Measurements from ENCODE around the gene HRH1.

Gene HRH1

DNA sequence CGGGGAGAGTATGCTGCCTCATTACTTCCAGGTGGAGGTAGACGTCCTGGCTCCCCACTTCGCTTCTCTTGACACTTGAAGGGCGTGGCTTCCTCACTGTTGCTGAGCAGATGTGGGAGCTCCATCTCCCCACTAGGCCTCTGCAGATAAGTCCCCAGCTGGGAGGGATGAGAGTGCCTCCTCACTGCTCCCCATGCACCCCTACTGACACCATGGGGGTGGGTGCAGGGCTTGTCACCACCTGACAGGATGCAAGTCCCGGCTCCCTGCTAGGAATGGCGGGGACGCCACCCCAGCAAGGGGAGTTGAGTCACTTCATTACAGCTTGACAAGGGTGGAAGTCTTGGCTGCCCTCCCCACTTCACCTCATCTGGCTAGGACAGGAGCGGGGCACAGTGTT lies 81.1 kb downstream of the HRH1 start:
- no peak for DNase-seq (ENCODE audit: low read depth)
- H3K4me3 ChIP-seq (ENCODE audit: control insufficient read depth, low read depth, low read length): no peak overlapping the region
- TF ChIP-seq, protein P1, sequence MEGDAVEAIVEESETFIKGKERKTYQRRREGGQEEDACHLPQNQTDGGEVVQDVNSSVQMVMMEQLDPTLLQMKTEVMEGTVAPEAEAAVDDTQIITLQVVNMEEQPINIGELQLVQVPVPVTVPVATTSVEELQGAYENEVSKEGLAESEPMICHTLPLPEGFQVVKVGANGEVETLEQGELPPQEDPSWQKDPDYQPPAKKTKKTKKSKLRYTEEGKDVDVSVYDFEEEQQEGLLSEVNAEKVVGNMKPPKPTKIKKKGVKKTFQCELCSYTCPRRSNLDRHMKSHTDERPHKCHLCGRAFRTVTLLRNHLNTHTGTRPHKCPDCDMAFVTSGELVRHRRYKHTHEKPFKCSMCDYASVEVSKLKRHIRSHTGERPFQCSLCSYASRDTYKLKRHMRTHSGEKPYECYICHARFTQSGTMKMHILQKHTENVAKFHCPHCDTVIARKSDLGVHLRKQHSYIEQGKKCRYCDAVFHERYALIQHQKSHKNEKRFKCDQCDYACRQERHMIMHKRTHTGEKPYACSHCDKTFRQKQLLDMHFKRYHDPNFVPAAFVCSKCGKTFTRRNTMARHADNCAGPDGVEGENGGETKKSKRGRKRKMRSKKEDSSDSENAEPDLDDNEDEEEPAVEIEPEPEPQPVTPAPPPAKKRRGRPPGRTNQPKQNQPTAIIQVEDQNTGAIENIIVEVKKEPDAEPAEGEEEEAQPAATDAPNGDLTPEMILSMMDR (IDR thresholded peaks at IDR 0.05; ENCODE audit: control insufficient read depth, insufficient read depth, low read depth, low read length, missing control alignments): no peak

DNA sequence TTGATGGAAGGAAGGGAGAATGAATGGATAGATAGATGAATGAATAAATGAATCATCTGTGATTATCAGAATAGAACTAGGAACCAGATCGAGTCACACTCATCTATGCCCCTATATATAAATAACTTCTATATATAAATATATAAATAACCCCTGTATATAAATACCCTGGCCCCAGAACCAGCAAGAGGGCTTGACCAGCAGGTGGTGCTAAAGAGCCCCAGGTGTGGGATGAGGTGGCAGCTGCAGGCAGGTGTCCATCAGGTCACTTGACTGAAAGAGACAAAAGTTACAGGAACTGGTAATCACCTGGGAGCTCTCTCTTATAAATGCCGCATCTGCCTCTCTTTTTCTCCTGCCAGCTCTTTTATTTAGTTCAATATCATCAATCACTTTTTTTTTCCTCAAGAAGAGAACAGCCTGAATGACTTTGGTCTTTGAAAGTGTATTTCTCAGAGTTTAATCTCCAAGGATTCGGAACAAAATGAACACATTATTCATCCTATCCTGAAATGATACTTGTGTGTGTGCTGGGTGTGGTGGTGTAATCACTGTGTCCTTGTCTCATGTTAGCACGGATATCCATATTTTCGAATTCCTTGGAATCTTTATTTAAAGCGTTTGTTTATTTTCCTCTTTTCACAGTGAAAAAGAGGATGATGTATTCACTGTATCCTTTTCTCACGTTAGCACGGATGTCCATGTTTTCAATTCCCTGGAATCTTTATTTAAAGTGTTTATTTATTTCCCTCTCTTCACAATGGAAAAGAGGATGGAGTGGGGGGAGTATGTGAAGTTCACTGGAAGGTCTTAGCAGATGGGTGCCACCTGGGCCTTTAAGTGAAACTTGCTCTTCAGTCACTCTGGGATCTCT lies 82.5 kb downstream of the HRH1 start:
- DNase-seq (ENCODE audit: low read depth): no peak
- TF ChIP-seq, protein P1 (IDR thresholded peaks at IDR 0.05; ENCODE audit: control insufficient read depth, insufficient read depth, low read depth, low read length, missing control alignments): peak; percentile 71
- no peak overlapping the region for H3K4me3 ChIP-seq (ENCODE audit: control insufficient read depth, low read depth, low read length)

DNA sequence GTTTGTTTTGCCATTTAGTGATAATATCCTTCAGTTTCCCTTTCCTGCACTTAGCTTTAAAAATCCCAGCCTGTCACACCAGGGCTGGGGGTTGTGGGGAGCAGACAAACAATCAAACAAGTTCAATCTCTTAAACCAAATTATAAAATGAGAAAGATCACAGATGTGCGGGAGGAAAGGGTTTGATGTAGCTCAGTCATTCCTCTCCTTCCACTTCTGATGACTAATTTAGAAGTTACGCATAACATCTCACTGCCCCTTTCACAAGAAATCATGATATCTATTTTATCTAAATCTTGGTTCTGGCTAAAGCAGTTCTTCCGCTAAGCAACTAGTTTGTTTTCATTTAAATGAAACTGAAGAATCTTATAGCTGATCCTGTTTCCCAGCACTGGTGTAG lies 83.8 kb downstream of the HRH1 start:
- DNase-seq (ENCODE audit: low read depth): peak; percentile 86
- TF ChIP-seq, protein P1 (IDR thresholded peaks at IDR 0.05; ENCODE audit: control insufficient read depth, insufficient read depth, low read depth, low read length, missing control alignments): no peak
- H3K4me3 ChIP-seq (ENCODE audit: control insufficient read depth, low read depth, low read length): no peak overlapping the region

DNA sequence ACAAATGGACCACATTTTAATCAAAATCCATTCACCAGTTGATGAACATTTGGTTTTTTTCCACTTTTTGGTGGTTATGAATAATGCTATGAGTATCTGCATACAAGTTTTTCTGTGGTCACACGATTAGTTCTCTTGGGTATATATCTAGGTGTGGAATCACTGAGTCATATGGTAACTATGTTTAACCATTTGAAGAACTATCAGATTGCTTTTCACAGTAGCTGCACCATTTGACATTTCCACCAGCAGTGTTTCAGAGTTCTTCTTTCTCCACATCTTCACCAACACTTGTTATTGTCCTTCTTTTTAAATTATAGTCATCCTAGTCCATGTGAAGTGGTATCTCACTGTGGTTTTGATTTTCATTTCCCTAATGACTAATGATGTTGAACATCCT lies 84.6 kb downstream of the HRH1 start:
- TF ChIP-seq, protein P1 (IDR thresholded peaks at IDR 0.05; ENCODE audit: control insufficient read depth, insufficient read depth, low read depth, low read length, missing control alignments): no peak
- no peak overlapping the region for H3K4me3 ChIP-seq (ENCODE audit: control insufficient read depth, low read depth, low read length)
- peak; percentile 83 for DNase-seq (ENCODE audit: low read depth)

DNA sequence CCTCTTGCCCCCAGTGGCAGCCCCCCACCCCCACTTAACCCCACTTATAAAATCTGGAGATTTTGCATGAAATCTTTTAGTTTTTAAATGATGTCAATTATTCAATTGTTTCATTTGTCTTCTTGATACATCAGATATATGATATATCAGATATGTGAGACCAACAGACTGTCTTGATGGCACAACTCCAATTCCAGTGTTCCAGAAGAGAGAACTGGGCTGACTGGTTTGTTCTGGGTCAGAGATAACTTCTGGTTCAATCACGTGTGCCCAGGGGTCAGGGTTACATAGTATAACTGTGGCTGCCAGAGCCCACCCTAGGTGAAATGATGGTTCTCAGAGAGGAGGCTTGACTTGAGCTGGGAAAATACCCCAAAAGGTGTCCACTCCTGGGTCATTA lies 85.5 kb downstream of the HRH1 start:
- TF ChIP-seq, protein P1 (IDR thresholded peaks at IDR 0.05; ENCODE audit: control insufficient read depth, insufficient read depth, low read depth, low read length, missing control alignments): no peak

DNA sequence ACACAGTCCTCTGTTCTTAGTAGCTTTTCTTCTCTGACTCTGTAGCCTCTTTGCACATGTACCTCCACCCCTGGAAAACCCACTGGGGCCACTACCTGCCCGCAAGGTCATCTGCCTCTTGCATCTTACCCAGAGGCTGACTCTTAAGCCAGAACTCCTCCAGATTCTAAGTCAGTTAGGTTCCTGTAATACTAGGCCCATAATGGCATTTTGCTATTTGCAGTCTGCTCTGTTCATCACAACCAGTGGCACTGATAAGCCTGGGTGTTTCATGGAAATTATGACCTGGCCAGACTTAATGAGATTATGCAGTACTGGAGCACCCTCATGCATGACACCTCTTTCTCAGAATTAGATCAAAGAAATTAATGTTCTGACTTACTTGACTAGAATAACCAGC lies 86.2 kb downstream of the HRH1 start:
- no peak for DNase-seq (ENCODE audit: low read depth)
- TF ChIP-seq, protein P1 (IDR thresholded peaks at IDR 0.05; ENCODE audit: control insufficient read depth, insufficient read depth, low read depth, low read length, missing control alignments): no peak
- no peak overlapping the region for H3K4me3 ChIP-seq (ENCODE audit: control insufficient read depth, low read depth, low read length)

More for the DNA sequence above, 85.5 kb downstream of the HRH1 start:
- H3K4me3 ChIP-seq (ENCODE audit: control insufficient read depth, low read depth, low read length): no peak overlapping the region
- DNase-seq (ENCODE audit: low read depth): no peak
